ENCODE measurements around the gene SUMO2.
"Not testable (repeated sequence)": the region's sequence is repeated elsewhere in the genome, so short reads cannot be mapped to it uniquely, and the experiment has no call there.

Gene SUMO2

DNA sequence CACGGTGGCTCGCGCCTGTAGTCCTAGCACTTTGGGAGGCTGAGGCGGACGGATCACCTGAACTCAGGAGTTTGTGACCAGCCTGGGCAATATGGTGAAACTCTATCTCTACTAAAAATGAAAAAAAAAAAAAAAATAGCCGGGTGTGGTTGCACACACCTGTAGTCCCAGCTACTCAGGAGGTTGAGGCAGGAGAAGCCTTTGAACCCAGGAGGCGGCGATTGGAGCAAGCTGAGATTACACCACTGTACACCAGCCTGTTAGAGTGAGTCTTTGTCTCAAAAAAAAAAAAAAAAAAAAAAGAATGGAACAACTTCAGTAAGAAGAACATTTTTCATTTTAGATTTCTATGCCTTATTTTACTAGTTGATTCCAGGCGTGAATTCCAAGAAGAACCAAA is 25.4 kb upstream of the SUMO2 start:
- peaks cover 6% of the 10 kb centered on the region; the same call in 1 of the 2 replicates for H3F3A ChIP-seq (ENCODE audit: control insufficient read depth, insufficient read depth)
- peaks cover 57% of the 10 kb centered on the region for H3K36me3 ChIP-seq (ENCODE audit: control insufficient read depth, low read length)
- no peak overlapping the region for H3K4me3 ChIP-seq (ENCODE audit: low read length)
- peak overlapping the region; percentile 0; the same call in 1 of the 2 replicates for H3K4me2 ChIP-seq (ENCODE audit: low read length)
- peaks cover 12% of the 10 kb centered on the region for H3K4me1 ChIP-seq (ENCODE audit: control insufficient read depth, low read length)
- no peaks in the 10 kb centered on the region for H3K9me3 ChIP-seq (ENCODE audit: control insufficient read depth, insufficient read depth, low read length)
- no peaks in the 10 kb centered on the region for H4K20me1 ChIP-seq (ENCODE audit: control insufficient read depth, insufficient read depth, low read depth, low read length)
- H3K9me2 ChIP-seq (replicated peaks; ENCODE audit: control insufficient read depth, low read length): no peaks in the 10 kb centered on the region
- no peak for TF ChIP-seq EZH2phosphoT487 (IDR thresholded peaks at IDR 0.05; ENCODE audit: borderline replicate concordance, low read length)
- TF ChIP-seq, protein P1, sequence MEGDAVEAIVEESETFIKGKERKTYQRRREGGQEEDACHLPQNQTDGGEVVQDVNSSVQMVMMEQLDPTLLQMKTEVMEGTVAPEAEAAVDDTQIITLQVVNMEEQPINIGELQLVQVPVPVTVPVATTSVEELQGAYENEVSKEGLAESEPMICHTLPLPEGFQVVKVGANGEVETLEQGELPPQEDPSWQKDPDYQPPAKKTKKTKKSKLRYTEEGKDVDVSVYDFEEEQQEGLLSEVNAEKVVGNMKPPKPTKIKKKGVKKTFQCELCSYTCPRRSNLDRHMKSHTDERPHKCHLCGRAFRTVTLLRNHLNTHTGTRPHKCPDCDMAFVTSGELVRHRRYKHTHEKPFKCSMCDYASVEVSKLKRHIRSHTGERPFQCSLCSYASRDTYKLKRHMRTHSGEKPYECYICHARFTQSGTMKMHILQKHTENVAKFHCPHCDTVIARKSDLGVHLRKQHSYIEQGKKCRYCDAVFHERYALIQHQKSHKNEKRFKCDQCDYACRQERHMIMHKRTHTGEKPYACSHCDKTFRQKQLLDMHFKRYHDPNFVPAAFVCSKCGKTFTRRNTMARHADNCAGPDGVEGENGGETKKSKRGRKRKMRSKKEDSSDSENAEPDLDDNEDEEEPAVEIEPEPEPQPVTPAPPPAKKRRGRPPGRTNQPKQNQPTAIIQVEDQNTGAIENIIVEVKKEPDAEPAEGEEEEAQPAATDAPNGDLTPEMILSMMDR (IDR thresholded peaks at IDR 0.05; ENCODE audit: low read depth, low read length, poor library complexity, severe bottlenecking): no peak
- H3K79me2 ChIP-seq (ENCODE audit: control insufficient read depth, low read length): peaks cover 69% of the 10 kb centered on the region
- no peaks in the 10 kb centered on the region for H3K27me3 ChIP-seq (ENCODE audit: control insufficient read depth, low read length)
- H3K27ac ChIP-seq (ENCODE audit: low read depth, low read length): no peak overlapping the region

GRCh38 chr17:75207760-75208159 is 25.0 kb upstream of the SUMO2 start:
- peak overlapping the region; percentile 0; the same call in 1 of the 2 replicates for H3K4me2 ChIP-seq (ENCODE audit: low read length)
- H3K79me2 ChIP-seq (ENCODE audit: control insufficient read depth, low read length): peaks cover 69% of the 10 kb centered on the region
- H3K36me3 ChIP-seq (ENCODE audit: control insufficient read depth, low read length): peaks cover 53% of the 10 kb centered on the region

DNA sequence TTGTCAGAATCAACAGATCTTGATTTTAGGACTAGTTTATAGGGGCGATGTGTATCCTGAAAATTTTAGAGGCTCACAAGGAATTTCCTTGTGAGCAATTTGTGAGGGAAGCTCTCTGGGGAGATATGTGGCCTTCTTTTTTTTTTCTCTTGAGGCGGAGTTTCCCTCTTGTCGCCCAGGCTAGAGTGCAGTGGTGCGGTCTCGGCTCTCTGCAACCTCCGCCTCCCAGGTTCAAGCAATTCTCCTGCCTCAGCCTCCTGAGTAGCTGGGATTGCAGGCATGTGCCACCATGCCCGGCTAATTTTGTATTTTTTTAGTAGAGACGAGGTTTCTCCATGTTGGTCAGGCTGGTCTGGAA is 24.3 kb upstream of the SUMO2 start:
- Histone ChIP-seq H3K36me3 (ENCODE audit: control insufficient read depth, low read length) (peaks cover 46% of the 10 kb centered on the region), H3K4me2 (ENCODE audit: low read length) (peak overlapping the region; percentile 79)

More at GRCh38 chr17:75207760-75208159, 25.0 kb upstream of the SUMO2 start:
- Histone ChIP-seq H3F3A (ENCODE audit: control insufficient read depth, insufficient read depth) (peaks cover 6% of the 10 kb centered on the region; the same call in 1 of the 2 replicates), H3K4me3 (ENCODE audit: low read length) (no peak overlapping the region), H3K9me3 (ENCODE audit: control insufficient read depth, insufficient read depth, low read length) (no peaks in the 10 kb centered on the region), H3K27me3 (ENCODE audit: control insufficient read depth, low read length) (no peaks in the 10 kb centered on the region), H4K20me1 (ENCODE audit: control insufficient read depth, insufficient read depth, low read depth, low read length) (no peaks in the 10 kb centered on the region), H3K27ac (ENCODE audit: low read depth, low read length) (no peak overlapping the region), H3K9me2 (replicated peaks; ENCODE audit: control insufficient read depth, low read length) (no peaks in the 10 kb centered on the region), H3K4me1 (ENCODE audit: control insufficient read depth, low read length) (peaks cover 12% of the 10 kb centered on the region)
- TF ChIP-seq, protein P1 (IDR thresholded peaks at IDR 0.05; ENCODE audit: low read depth, low read length, poor library complexity, severe bottlenecking): no peak
- TF ChIP-seq EZH2phosphoT487 (IDR thresholded peaks at IDR 0.05; ENCODE audit: borderline replicate concordance, low read length): no peak

DNA sequence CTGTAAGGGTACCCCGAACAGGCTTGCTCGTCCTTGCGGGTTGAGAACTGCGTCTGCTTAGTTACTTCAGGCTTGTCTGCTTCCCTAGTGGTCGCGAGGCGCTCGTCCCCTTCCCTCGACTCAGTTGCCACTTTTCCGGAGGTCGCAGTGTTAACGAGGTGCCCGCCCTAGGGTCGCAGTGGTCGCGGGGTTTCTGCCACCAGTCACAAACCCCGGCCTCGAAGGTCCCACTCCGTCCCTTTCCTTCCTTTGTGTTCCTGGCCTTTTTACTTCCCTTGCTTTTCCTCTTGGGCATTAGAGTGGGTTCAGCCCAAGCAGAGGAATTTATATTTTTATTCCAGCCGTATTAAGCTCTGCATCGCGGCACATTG is 23.0 kb upstream of the SUMO2 start:
- Histone ChIP-seq H3K27ac (ENCODE audit: low read depth, low read length) (peak overlapping the region; percentile 71), H3K4me2 (ENCODE audit: low read length) (peak overlapping the region; percentile 79), H3K27me3 (ENCODE audit: control insufficient read depth, low read length) (no peaks in the 10 kb centered on the region), H3F3A (ENCODE audit: control insufficient read depth, insufficient read depth) (peaks cover 6% of the 10 kb centered on the region; the same call in 1 of the 2 replicates), H3K9me3 (ENCODE audit: control insufficient read depth, insufficient read depth, low read length) (no peaks in the 10 kb centered on the region), H3K79me2 (ENCODE audit: control insufficient read depth, low read length) (peaks cover 67% of the 10 kb centered on the region), H3K4me3 (ENCODE audit: low read length) (peak overlapping the region; percentile 88), H4K20me1 (ENCODE audit: control insufficient read depth, insufficient read depth, low read depth, low read length) (no peaks in the 10 kb centered on the region), H3K4me1 (ENCODE audit: control insufficient read depth, low read length) (peaks cover 12% of the 10 kb centered on the region), H3K9me2 (replicated peaks; ENCODE audit: control insufficient read depth, low read length) (no peaks in the 10 kb centered on the region), H3K36me3 (ENCODE audit: control insufficient read depth, low read length) (peaks cover 35% of the 10 kb centered on the region)
- TF ChIP-seq, protein P1 (IDR thresholded peaks at IDR 0.05; ENCODE audit: low read depth, low read length, poor library complexity, severe bottlenecking): peak; percentile 10
- no peak for TF ChIP-seq EZH2phosphoT487 (IDR thresholded peaks at IDR 0.05; ENCODE audit: borderline replicate concordance, low read length)

More for the DNA sequence above, 24.3 kb upstream of the SUMO2 start:
- not testable (repeated sequence) for H3K27me3 ChIP-seq (ENCODE audit: control insufficient read depth, low read length); H3F3A ChIP-seq (ENCODE audit: control insufficient read depth, insufficient read depth); H3K9me2 ChIP-seq (replicated peaks; ENCODE audit: control insufficient read depth, low read length); H3K27ac ChIP-seq (ENCODE audit: low read depth, low read length); H4K20me1 ChIP-seq (ENCODE audit: control insufficient read depth, insufficient read depth, low read depth, low read length); H3K9me3 ChIP-seq (ENCODE audit: control insufficient read depth, insufficient read depth, low read length)
- H3K79me2 ChIP-seq (ENCODE audit: control insufficient read depth, low read length): peaks cover 69% of the 10 kb centered on the region
- peaks cover 12% of the 10 kb centered on the region for H3K4me1 ChIP-seq (ENCODE audit: control insufficient read depth, low read length)
- peak overlapping the region; percentile 88 for H3K4me3 ChIP-seq (ENCODE audit: low read length)

Data from DOHH2 (cell line).